Measurements from ENCODE around the gene QRICH2.

The QRICH2 gene

GRCh38 chr17:76243826-76244679 lies 64.0 kb downstream of the QRICH2 start:
- TF ChIP-seq, protein P1, sequence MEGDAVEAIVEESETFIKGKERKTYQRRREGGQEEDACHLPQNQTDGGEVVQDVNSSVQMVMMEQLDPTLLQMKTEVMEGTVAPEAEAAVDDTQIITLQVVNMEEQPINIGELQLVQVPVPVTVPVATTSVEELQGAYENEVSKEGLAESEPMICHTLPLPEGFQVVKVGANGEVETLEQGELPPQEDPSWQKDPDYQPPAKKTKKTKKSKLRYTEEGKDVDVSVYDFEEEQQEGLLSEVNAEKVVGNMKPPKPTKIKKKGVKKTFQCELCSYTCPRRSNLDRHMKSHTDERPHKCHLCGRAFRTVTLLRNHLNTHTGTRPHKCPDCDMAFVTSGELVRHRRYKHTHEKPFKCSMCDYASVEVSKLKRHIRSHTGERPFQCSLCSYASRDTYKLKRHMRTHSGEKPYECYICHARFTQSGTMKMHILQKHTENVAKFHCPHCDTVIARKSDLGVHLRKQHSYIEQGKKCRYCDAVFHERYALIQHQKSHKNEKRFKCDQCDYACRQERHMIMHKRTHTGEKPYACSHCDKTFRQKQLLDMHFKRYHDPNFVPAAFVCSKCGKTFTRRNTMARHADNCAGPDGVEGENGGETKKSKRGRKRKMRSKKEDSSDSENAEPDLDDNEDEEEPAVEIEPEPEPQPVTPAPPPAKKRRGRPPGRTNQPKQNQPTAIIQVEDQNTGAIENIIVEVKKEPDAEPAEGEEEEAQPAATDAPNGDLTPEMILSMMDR (IDR thresholded peaks at IDR 0.05; ENCODE audit: insufficient read depth, low read depth, low read length, missing control alignments), result no peak
- no peak overlapping the region for H3K4me3 ChIP-seq (ENCODE audit: low read length)
- no peak for DNase-seq (ENCODE audit: low read depth)

GRCh38 chr17:76241691-76242255 lies 66.3 kb downstream of the QRICH2 start:
- DNase-seq (ENCODE audit: low read depth), result no peak
- TF ChIP-seq, protein P1 (IDR thresholded peaks at IDR 0.05; ENCODE audit: insufficient read depth, low read depth, low read length, missing control alignments), result no peak
- H3K4me3 ChIP-seq (ENCODE audit: low read length), result no peak overlapping the region

DNA sequence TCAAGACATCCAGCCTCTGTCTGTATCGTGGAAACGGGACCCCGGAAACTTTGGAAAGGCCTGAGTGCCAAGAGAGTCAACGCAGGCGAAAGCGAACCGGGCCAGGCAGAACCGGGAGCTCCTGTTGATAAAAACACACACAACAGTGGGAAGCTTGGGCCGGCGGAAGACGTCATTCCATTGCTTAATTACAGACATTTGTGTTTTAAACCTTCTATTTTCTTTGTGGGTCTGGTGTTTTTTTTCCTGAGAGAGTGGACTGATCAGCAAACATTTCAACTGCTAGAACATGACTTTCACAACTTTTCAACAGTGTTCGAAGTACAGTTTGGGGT lies 66.9 kb downstream of the QRICH2 start:
- no peak for DNase-seq (ENCODE audit: low read depth)
- TF ChIP-seq, protein P1 (IDR thresholded peaks at IDR 0.05; ENCODE audit: insufficient read depth, low read depth, low read length, missing control alignments), result no peak
- H3K4me3 ChIP-seq (ENCODE audit: low read length), result peak overlapping the region; percentile 41

GRCh38 chr17:76240461-76241203 lies 67.4 kb downstream of the QRICH2 start, which contains the start of gene RNF157:
Gene RNF157 (minus strand): TSS chr17:76240493. CDS start chr17:76240240, 253 bp downstream.
- no peak for DNase-seq (ENCODE audit: low read depth)

GRCh38 chr17:76239538-76240274 lies 68.4 kb downstream of the QRICH2 start:
- no peak overlapping the region for H3K4me3 ChIP-seq (ENCODE audit: low read length)
- no peak for DNase-seq (ENCODE audit: low read depth)
- TF ChIP-seq, protein P1 (IDR thresholded peaks at IDR 0.05; ENCODE audit: insufficient read depth, low read depth, low read length, missing control alignments), result no peak

More at GRCh38 chr17:76240461-76241203, 67.4 kb downstream of the QRICH2 start, which contains the start of gene RNF157:
- TF ChIP-seq, protein P1 (IDR thresholded peaks at IDR 0.05; ENCODE audit: insufficient read depth, low read depth, low read length, missing control alignments), result no peak
- H3K4me3 ChIP-seq (ENCODE audit: low read length), result peak within 1 kb of the TSS; percentile 41

DNA sequence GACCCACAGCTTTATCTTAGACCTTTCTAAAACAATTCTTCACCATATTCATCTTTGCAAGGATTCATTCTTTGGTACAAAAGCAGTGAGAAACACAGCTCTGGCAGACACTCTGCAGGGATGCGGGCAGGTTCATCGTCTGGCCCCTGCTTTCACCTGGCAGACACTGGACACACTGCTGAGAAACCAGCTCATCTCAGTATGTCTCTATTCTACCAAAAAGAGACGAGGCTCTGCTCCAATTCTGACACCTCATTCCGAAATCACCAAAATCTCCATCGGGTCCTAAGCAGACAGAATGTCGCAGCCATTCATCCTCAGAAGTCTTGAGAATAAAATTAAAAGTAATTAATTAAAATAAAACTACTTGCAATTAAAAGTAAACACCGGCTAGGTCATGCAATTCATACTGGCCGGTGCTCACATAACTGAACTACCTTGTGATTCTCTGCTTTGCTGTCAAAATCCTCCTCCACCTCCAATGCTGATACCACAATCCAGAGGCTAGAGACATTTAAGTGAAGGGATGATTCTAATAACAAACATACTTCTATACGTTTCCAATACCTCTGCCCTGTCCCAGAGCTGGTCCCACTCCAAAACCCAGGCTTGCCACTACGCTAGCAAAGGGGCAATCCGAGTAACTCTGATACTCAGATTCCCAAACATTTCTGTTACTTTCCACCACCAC lies 69.1 kb downstream of the QRICH2 start:
- TF ChIP-seq, protein P1 (IDR thresholded peaks at IDR 0.05; ENCODE audit: insufficient read depth, low read depth, low read length, missing control alignments), result no peak
- DNase-seq (ENCODE audit: low read depth), result no peak
- no peak overlapping the region for H3K4me3 ChIP-seq (ENCODE audit: low read length)
